Chondrocyte (in vitro differentiated cells): ENCODE results near the gene COQ8A. TPM values are rescaled to one million over a fixed set of nuclear protein-coding genes. Genes with fewer than 3 reads are reported as not detected.

Experiments
- DNase-seq: peaks from one replicate; pipeline ENCODE4 v3.0.0; 2021; ENCODE audit warnings: mixed read lengths, low spot score
- H3K27ac Mint-ChIP-seq: one replicate; pipeline ENCODE4 v1.8.0; 2021; ENCODE audit warnings: mild to moderate bottlenecking, moderate library complexity, mixed read lengths; ENCODE audit not compliant: unreplicated experiment
- H3K27me3 Mint-ChIP-seq: 2 replicates; pipeline ENCODE4 v1.8.0; 2021; ENCODE audit warnings: low read depth, mixed read lengths
- H3K36me3 Mint-ChIP-seq: 2 replicates; pipeline ENCODE4 v1.8.0; 2021; ENCODE audit warnings: low read depth, mixed read lengths
- H3K4me1 Mint-ChIP-seq: 2 replicates; pipeline ENCODE4 v1.8.0; 2021; ENCODE audit warnings: low read depth, mild to moderate bottlenecking, mixed read lengths
- H3K4me3 Mint-ChIP-seq: one replicate; pipeline ENCODE4 v1.8.0; 2021; ENCODE audit warnings: mild to moderate bottlenecking, moderate library complexity, mixed read lengths; ENCODE audit not compliant: unreplicated experiment
- H3K9me3 Mint-ChIP-seq: 2 replicates; pipeline ENCODE4 v1.8.0; 2021; ENCODE audit warnings: low read depth, mixed read lengths
- CTCF ChIP-seq: fragments of 200-600 bp; sonication (generic); IDR thresholded peaks from 2 replicates; pipeline ENCODE4 v1.5.0; 2021; ENCODE audit warnings: antibody characterized with exemption, mild to moderate bottlenecking, moderate library complexity
- total RNA-seq: library from RNA; stranded (reverse); gene quantifications from 3 replicates; pipeline ENCODE4 v1.2.1, GENCODE V29; 2021

COQ8A gene
- total RNA-seq, 1 donor from 2014 or later, result 7.4 TPM

DNA sequence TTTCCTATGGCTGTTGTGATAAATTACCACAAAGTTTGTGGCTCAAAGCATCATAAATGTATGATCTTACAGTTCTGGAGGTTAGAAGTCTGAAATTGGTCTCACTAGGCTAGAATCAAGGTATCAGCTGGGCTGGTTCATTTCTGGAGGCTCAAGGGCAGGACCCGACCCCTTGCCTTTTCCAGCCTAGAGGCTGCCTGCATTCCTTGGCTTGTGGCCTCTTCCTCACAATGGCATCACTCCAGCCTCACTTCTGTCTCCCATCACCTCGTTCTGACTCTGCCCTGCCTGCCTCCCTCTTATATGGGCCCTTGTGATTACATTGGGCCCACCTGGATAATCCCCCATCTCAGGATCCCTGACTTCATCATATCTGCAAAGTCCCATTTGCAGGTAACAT, 8.0 kb downstream of the COQ8A start:
- DNase-seq, result no peak
- TF ChIP-seq CTCF, result no peak
- Mint-ChIP-seq H3K27ac (no peak overlapping the region), H3K27me3 (no peaks in the 10 kb centered on the region), H3K4me1 (peaks cover under 1% of the 10 kb centered on the region), H3K36me3 (no peaks in the 10 kb centered on the region), H3K9me3 (peaks cover 5% of the 10 kb centered on the region), H3K4me3 (no peak overlapping the region)

DNA sequence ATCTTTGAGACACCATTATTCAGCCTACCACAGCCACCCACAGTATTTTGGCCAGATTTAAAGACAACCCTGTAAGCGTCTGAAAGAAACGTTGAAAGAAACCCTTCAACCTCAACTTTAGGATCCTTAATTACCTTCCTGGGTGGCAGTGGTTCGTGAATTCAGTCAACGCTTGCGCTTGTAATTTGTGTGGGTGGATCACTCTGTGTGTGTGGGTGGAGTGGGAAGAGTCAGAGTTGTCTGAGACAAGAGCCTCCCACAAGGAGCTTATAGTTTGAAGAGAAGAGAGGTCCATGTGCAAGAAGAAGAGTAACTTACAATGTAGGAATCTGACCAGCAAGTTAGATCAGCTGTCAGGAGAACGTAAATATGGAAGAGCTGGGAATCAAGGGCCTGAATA, 8.4 kb downstream of the COQ8A start:
- Mint-ChIP-seq H3K36me3 (no peaks in the 10 kb centered on the region), H3K4me3 (no peak overlapping the region), H3K27ac (no peak overlapping the region), H3K27me3 (no peaks in the 10 kb centered on the region), H3K9me3 (peaks cover 5% of the 10 kb centered on the region), H3K4me1 (peaks cover 5% of the 10 kb centered on the region)
- no peak for DNase-seq
- no peak for TF ChIP-seq CTCF

- Mint-ChIP-seq H3K4me3 (no peak overlapping the region), H3K27me3 (no peaks in the 10 kb centered on the region), H3K9me3 (peaks cover 5% of the 10 kb centered on the region), H3K36me3 (no peaks in the 10 kb centered on the region), H3K4me1 (peaks cover 10% of the 10 kb centered on the region), H3K27ac (no peak overlapping the region)
- no peak for TF ChIP-seq CTCF
- no peak for DNase-seq
These were observed 8.9 kb downstream of the COQ8A start for GRCh38 chr1:226948996-226949395.

- Mint-ChIP-seq H3K27me3 (no peaks in the 10 kb centered on the region), H3K4me1 (peaks cover 14% of the 10 kb centered on the region), H3K36me3 (no peaks in the 10 kb centered on the region), H3K9me3 (peaks cover 5% of the 10 kb centered on the region), H3K4me3 (no peak overlapping the region), H3K27ac (no peak overlapping the region)
- TF ChIP-seq CTCF, result no peak
- no peak for DNase-seq
These were observed 9.3 kb downstream of the COQ8A start for GRCh38 chr1:226949401-226949800.

GRCh38 chr1:226950316-226950715, 10.2 kb downstream of the COQ8A start:
- TF ChIP-seq CTCF, result no peak
- H3K27me3 Mint-ChIP-seq, result no peaks in the 10 kb centered on the region
- DNase-seq, result no peak
- H3K9me3 Mint-ChIP-seq, result peaks cover 5% of the 10 kb centered on the region
- peaks cover 18% of the 10 kb centered on the region for H3K4me1 Mint-ChIP-seq
- no peak overlapping the region for H3K4me3 Mint-ChIP-seq
- no peak overlapping the region for H3K27ac Mint-ChIP-seq
- H3K36me3 Mint-ChIP-seq, result peaks cover 2% of the 10 kb centered on the region
